Brain microvascular endothelial cell (primary cell): ENCODE data around the gene HM13.
"Not testable (repeated sequence)": the region's sequence is repeated elsewhere in the genome, so short reads cannot be mapped to it uniquely, and the experiment has no call there.

ENCODE experiments used
- DNase-seq: peaks from one replicate; pipeline ENCODE4 v3.0.0-alpha.2; 2020
- H3K27ac ChIP-seq: fragments of 250-450 bp; sonication (Bioruptor Pico); 2 replicates; pipeline ENCODE4 v1.5.1; 2020; ENCODE audit warnings: mild to moderate bottlenecking, moderate library complexity
- H3K27me3 ChIP-seq: fragments of 250-450 bp; sonication (Bioruptor Pico); replicated peaks from 2 replicates; pipeline ENCODE4 v1.5.1; 2020; ENCODE audit warnings: mild to moderate bottlenecking
- H3K36me3 ChIP-seq: fragments of 250-450 bp; sonication (Bioruptor Pico); replicated peaks from 2 replicates; pipeline ENCODE4 v1.5.1; 2020; ENCODE audit warnings: mild to moderate bottlenecking
- H3K4me3 ChIP-seq: 2 replicates; pipeline ENCODE4 v1.5.1; 2011; ENCODE audit warnings: low read depth, mild to moderate bottlenecking, control low read depth, low read length, moderate library complexity
- in situ Hi-C: cut with HindIII; loops from 2 replicates; pipeline ENCODE4 v1.10.0; 2017; ENCODE audit warnings: low sequenced_read_pairs, low pct_ligation_motif_present
- TF ChIP-seq, protein P1 (sequence below): IDR thresholded peaks from 2 replicates; pipeline ENCODE4 v1.5.1; 2011; ENCODE audit warnings: low read depth, mild to moderate bottlenecking, moderate library complexity, low read length, control low read depth, inconsistent platforms; ENCODE audit errors: missing control alignments

Gene HM13

DNA sequence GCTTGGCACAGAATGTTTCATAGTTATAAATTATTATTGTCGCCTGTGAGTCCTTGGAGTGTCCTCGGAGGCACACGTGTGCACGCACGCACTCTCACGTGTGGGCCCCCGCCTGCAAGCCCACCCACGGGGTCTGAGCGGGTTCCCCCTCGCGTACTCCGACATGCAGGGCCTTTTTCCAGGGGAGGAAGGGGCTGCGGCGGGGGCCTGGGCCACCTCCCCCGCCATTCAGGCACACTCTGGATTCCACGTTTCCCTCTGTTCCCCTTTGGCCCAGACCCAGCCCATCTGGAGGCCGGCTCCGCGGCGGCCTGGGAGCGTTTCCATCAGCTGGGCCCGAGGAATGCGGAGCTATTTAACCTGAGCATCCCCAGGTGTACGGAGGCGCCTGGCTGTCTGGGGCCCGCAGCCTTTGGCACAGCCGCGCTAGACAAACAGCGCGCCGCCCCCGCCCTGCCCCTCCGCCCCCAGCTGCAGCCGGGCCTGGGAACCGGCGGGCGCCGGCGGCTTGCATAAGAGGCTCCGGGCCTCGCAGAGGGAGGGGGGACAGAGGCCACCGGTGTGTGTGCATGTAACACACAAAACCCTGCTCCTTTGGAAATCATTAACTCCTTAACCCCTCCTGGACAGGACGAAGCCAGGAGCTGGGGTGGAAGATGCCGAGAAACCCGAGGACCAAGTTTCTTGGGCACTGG is 94.2 kb downstream of the HM13 start:
- in situ Hi-C loops = no loop called here

DNA sequence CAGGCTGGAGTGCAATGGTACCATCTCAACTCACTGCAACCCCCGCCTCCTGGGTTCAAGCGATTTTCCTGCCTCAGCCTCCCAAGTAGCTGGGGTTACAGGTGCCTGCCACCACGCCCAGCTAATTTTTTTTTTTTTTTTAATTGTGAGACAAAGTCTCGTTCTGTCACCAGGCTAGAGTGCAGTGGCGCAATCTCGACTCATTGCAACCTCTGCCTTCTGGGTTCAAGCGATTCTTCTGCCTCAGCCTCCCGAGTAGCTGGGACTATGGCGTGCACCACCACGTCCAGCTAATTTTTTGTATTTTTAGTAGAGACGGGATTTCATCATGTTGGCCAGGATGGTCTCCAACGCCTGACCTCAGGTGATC is 98.0 kb downstream of the HM13 start:
- not testable (repeated sequence) for H3K27me3 ChIP-seq, H3K4me3 ChIP-seq, H3K27ac ChIP-seq, DNase-seq, H3K36me3 ChIP-seq
- in situ Hi-C loops = loop anchor here (5.0 kb wide), 1 partner anchor 45 kb away; no protein-coding TSS in a partner anchor

More for the DNA sequence above, 94.2 kb downstream of the HM13 start:
- H3K4me3 ChIP-seq = peak overlapping the region; percentile 29
- H3K27ac ChIP-seq = no peak overlapping the region
- no peaks in the 10 kb centered on the region for H3K36me3 ChIP-seq
- TF ChIP-seq, protein P1, sequence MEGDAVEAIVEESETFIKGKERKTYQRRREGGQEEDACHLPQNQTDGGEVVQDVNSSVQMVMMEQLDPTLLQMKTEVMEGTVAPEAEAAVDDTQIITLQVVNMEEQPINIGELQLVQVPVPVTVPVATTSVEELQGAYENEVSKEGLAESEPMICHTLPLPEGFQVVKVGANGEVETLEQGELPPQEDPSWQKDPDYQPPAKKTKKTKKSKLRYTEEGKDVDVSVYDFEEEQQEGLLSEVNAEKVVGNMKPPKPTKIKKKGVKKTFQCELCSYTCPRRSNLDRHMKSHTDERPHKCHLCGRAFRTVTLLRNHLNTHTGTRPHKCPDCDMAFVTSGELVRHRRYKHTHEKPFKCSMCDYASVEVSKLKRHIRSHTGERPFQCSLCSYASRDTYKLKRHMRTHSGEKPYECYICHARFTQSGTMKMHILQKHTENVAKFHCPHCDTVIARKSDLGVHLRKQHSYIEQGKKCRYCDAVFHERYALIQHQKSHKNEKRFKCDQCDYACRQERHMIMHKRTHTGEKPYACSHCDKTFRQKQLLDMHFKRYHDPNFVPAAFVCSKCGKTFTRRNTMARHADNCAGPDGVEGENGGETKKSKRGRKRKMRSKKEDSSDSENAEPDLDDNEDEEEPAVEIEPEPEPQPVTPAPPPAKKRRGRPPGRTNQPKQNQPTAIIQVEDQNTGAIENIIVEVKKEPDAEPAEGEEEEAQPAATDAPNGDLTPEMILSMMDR = no peak
- no peak for DNase-seq
- H3K27me3 ChIP-seq = no peaks in the 10 kb centered on the region

DNA sequence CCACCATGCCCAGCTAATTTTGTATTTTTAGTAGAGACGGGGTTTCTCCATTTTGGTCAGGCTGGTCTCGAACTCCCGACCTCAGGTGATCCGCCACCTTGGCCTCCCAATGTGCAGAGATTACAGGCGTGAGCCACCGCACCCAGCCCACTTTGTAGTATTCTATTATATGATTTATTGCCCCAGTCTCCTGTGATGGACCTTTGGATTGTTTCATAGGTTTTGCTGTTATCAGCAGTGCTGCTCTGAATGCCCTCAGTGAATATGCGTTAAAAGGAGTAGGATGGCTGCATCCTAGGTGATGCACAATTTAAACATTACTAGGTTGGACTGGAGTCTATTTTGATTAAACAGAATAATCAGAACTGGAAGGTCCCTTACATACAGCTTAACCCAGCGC is 101.2 kb downstream of the HM13 start:
- no peaks in the 10 kb centered on the region for H3K36me3 ChIP-seq

DNA sequence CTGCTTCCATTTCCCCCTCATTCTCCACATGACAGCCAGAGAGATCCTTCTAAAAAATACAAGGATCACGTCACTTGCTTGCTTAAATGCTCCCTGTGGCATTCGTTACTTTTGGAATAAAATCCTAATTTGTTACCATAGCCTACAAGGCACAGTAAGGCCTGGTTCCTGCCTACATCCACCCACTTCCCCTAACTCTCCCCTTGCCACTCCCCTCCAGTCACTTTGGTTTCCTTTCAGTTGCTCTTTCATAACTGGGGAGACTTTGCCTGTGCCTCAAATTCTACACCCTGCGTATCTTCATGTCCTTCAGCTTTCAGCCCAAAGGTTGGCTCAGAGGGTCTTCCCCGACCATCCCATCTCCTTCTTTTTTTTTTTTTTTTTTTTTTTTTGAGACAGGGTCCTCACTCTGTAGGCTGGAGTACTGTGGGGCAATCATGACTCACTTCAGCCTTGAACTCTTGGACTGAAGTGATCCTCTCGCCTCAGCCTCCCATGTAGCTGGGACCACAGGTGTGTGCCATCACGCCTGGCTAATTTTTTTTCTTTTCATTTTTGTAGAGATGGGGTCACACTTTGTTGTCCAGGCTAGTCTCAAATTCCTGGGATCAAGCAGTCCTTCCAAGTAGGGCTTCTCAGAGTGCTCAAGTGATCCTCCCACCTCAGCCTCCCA is 103.3 kb downstream of the HM13 start:
- in situ Hi-C loops = no loop called here
- DNase-seq = no peak
- Histone ChIP-seq H3K27me3 (no peaks in the 10 kb centered on the region), H3K4me3 (no peak overlapping the region), H3K36me3 (no peaks in the 10 kb centered on the region), H3K27ac (no peak overlapping the region)
- TF ChIP-seq, protein P1 = no peak

More for the DNA sequence above, 101.2 kb downstream of the HM13 start:
- no peak overlapping the region for H3K4me3 ChIP-seq
- no peak overlapping the region for H3K27ac ChIP-seq
- no peak for DNase-seq
- TF ChIP-seq, protein P1 = no peak
- in situ Hi-C loops = no loop called here
- H3K27me3 ChIP-seq = no peaks in the 10 kb centered on the region
